HG03354 (cell line): ENCODE results near the gene TRIB2.

ENCODE experiments used
- ATAC-seq: cut with Tn5 transposase; IDR thresholded peaks from one replicate; pipeline ENCODE4 v1.9.1; 2021; ENCODE audit warnings: mild to moderate bottlenecking; ENCODE audit not compliant: unreplicated experiment, poor library complexity, severe bottlenecking

The TRIB2 gene

GRCh38 chr2:12769492-12770105 is 52.9 kb downstream of the TRIB2 start:
- ATAC-seq: no peak

- ATAC-seq: no peak
Measured at GRCh38 chr2:12770300-12770968, 53.7 kb downstream of the TRIB2 start.

GRCh38 chr2:12771154-12771553 is 54.4 kb downstream of the TRIB2 start:
- ATAC-seq: no peak

- ATAC-seq: no peak
Measured at GRCh38 chr2:12773586-12774394, 57.1 kb downstream of the TRIB2 start.

- no peak for ATAC-seq
Measured at GRCh38 chr2:12774395-12774727, 57.6 kb downstream of the TRIB2 start.

GRCh38 chr2:12776521-12776961 is 59.8 kb downstream of the TRIB2 start:
- no peak for ATAC-seq

GRCh38 chr2:12778369-12778768 is 61.6 kb downstream of the TRIB2 start:
- no peak for ATAC-seq

GRCh38 chr2:12778811-12779579 is 62.3 kb downstream of the TRIB2 start:
- no peak for ATAC-seq

- ATAC-seq: no peak
Measured at GRCh38 chr2:12781329-12781728, 64.6 kb downstream of the TRIB2 start.

GRCh38 chr2:12787891-12788801 is 71.4 kb downstream of the TRIB2 start:
- ATAC-seq: no peak

- no peak for ATAC-seq
Measured at GRCh38 chr2:12791906-12792305, 75.2 kb downstream of the TRIB2 start.
